Heart left ventricle (tissue), 13 donors: ENCODE measurements around the gene FZD10.

Experiments used
- CTCF ChIP-seq, 12 donors: fragments of 200-600 bp; sonication (generic) in 4 of 12; IDR thresholded peaks; one replicate each; pipeline versions ENCODE4 v1.5.0 to v1.8.0; 2018 to 2022; ENCODE audit warnings: antibody characterized with exemption in 12 of 12, mild to moderate bottlenecking in 5 of 12
- POLR2A ChIP-seq, 2 donors: fragments of 450-650 bp; IDR thresholded peaks; one replicate each; pipeline ENCODE4 v1.6.1; 2017; ENCODE audit warnings: antibody characterized with exemption in 2 of 2, mild to moderate bottlenecking in 2 of 2, moderate library complexity in 2 of 2
- donor health status: ischemic (EF 13 %, LVEDD 7.1; RV severe dilation, severe dysfunction).
- donor health status: DM: no; HTN: yes; CAD: no.
- donor health status: DM: no; HTN: no; CAD: no.
- donor health status: ischemic (EF 25% LVEDD 6.9; RV normal size, moderate dysfunction).
- donor health status: ischemic (EF 25% LVEDD 5.7; RV mildly dilated, moderate dysfunction).
- donor health status: ischemic (EF 35%, LVEDD 5.7; RV mildly dilated, moderate dysfunction).
- donor health status: nonischemic (EF 11% LVEDD 7.7; RV severe dilation, severe dysfunction).
- donor health status: DM: yes; HTN: yes; CAD: no.
- donor health status: PGD.
- donor health status: ischemic (EF 29% LVEDD 5.4; RV normal size, mild dysfunction).
- donor health status: nonischemic (EF 23%, LVEDD 6.1; RV moderate dilation, normal function).

- TF ChIP-seq CTCF (IDR thresholded peaks at IDR 0.05), result no peak
- no peak for TF ChIP-seq POLR2A (IDR thresholded peaks at IDR 0.05)
Measured at GRCh38 chr12:130139567-130140421, 22.5 kb upstream of the FZD10 start.
